ENCODE data around the gene KCNF1. TPM values are rescaled to one million over a fixed set of nuclear protein-coding genes. Genes with fewer than 3 reads are reported as not detected.
"Not testable (repeated sequence)": the region's sequence is repeated elsewhere in the genome, so short reads cannot be mapped to it uniquely, and the experiment has no call there.

Gene KCNF1
- total RNA-seq, 4 donors from 2014 or later = not detected

DNA sequence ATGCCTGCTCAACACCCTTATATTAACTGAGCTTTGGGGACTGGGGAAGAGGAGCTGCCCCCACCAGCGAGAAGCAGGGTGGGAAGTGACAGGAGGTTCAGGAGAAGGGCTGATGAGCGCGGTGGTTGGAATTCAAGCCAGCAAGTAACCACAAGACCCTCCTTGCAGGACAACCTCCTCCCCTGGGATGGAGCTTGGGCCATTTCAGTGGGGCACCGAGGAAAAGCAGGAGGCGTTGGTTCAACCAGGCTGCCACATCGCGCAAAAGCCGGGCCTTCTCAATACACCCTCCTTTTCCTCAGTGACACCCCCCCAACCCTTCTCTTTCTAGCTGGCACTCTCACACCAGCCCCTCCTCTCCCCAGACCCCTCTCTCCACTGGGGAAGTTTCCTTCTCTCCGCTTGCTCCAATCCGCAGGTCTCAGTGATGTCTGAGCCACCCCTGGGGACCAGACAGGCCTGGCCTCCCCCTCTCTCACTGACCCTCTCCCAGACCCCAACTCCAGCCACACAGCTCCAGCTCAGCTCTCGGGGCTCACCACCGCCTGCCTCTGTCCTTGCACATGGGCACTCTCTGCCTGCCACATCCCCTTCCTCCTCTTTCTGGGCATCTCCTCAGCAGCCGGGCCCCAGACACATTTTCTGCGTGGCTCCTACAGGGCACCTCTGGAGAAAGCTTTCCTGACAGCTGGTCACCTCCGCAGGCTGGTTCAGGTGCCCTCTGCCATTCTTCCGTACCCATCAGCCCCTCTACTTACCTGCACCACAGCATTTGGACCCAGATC is 44.5 kb downstream of the KCNF1 start:
- Histone ChIP-seq H3K36me3 (no peaks in the 10 kb centered on the region), H3K27ac (no peak overlapping the region), H3K9me3 (no peaks in the 10 kb centered on the region), H3K27me3 (peaks cover 6% of the 10 kb centered on the region), H3K4me1 (no peaks in the 10 kb centered on the region), H3K4me3 (no peak overlapping the region)
- TF ChIP-seq, protein P1, sequence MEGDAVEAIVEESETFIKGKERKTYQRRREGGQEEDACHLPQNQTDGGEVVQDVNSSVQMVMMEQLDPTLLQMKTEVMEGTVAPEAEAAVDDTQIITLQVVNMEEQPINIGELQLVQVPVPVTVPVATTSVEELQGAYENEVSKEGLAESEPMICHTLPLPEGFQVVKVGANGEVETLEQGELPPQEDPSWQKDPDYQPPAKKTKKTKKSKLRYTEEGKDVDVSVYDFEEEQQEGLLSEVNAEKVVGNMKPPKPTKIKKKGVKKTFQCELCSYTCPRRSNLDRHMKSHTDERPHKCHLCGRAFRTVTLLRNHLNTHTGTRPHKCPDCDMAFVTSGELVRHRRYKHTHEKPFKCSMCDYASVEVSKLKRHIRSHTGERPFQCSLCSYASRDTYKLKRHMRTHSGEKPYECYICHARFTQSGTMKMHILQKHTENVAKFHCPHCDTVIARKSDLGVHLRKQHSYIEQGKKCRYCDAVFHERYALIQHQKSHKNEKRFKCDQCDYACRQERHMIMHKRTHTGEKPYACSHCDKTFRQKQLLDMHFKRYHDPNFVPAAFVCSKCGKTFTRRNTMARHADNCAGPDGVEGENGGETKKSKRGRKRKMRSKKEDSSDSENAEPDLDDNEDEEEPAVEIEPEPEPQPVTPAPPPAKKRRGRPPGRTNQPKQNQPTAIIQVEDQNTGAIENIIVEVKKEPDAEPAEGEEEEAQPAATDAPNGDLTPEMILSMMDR (IDR thresholded peaks at IDR 0.05) = no peak
- TF ChIP-seq POLR2A (IDR thresholded peaks at IDR 0.05) (no peak), POLR2AphosphoS5 (IDR thresholded peaks at IDR 0.05) (no peak), EP300 (IDR thresholded peaks at IDR 0.05) (no peak)
- DNase-seq (ENCODE audit: low spot score in 2 of 2) = no peak
- 92% methylated on average over 16 of the region's 16 CpGs for WGBS

GRCh38 chr2:10957391-10957790 is 45.7 kb downstream of the KCNF1 start:
- no peaks in the 10 kb centered on the region for H3K36me3 ChIP-seq
- no peaks in the 10 kb centered on the region for H3K9me3 ChIP-seq
- peaks cover 9% of the 10 kb centered on the region for H3K27me3 ChIP-seq
- no peak for TF ChIP-seq EP300 (IDR thresholded peaks at IDR 0.05)
- TF ChIP-seq, protein P1 (IDR thresholded peaks at IDR 0.05) = no peak
- no peak for TF ChIP-seq POLR2A (IDR thresholded peaks at IDR 0.05)
- no peak for TF ChIP-seq POLR2AphosphoS5 (IDR thresholded peaks at IDR 0.05)
- no peak overlapping the region for H3K4me3 ChIP-seq
- WGBS = 60% methylated on average over 3 of the region's 3 CpGs
- no peak for DNase-seq (ENCODE audit: low spot score in 2 of 2)
- no peak overlapping the region for H3K27ac ChIP-seq
- H3K4me1 ChIP-seq = no peaks in the 10 kb centered on the region

GRCh38 chr2:10958452-10958851 is 46.7 kb downstream of the KCNF1 start:
- H3K9me3 ChIP-seq; H3K36me3 ChIP-seq; H3K27me3 ChIP-seq; H3K4me1 ChIP-seq; DNase-seq (ENCODE audit: low spot score in 2 of 2); H3K4me3 ChIP-seq; H3K27ac ChIP-seq: not testable (repeated sequence)
- WGBS = 29% methylated on average over 3 of the region's 3 CpGs

DNA sequence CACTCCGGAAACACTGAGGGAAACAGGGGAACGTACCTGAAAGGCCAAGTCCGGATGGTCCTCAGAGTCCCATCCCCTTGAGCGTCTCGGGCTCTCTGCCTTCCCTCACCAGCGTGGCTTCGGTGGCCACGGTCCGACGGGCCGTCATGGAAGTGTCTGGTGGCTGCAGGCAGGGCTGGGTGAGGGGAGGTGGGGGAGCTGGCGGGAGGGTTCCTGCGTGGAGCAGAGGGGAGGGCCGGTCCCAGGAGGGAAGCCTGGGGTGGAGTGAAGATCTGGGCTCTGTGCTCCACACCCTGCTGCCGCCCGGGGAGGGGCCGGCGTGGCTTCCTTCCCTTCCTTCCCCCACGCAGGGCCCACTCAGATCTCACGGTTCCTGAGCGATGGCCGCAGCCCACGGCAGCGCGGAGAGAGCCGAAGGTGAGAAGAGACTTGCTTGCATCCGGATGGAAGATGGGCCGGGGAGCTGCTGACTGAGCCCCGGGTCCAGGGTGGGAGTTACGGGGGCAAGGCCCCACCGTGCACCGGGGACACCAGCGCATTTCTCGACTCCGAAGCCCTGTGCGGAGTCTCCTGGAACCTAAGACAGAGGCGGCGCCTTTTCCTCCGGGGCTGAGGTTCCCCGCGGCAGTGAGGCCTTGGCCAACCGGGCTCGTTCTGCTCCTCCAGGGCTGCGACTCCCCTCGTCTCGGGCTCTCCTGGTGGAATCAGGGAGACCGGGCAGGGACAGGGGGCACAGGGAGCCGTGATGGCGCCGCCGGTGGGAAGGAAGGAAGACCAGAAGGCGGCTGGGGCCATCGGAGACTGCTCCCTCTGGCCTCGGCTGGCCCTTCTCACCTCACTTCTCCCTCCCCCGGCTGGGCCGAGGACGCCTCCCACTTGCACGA is 49.1 kb downstream of the KCNF1 start:
- no peak overlapping the region for H3K4me3 ChIP-seq
- 83% methylated on average over 52 of the region's 58 CpGs for WGBS
- no peaks in the 10 kb centered on the region for H3K36me3 ChIP-seq
- H3K4me1 ChIP-seq = no peaks in the 10 kb centered on the region
- TF ChIP-seq POLR2A (IDR thresholded peaks at IDR 0.05) (no peak), POLR2AphosphoS5 (IDR thresholded peaks at IDR 0.05) (no peak), EP300 (IDR thresholded peaks at IDR 0.05) (no peak)
- TF ChIP-seq, protein P1 (IDR thresholded peaks at IDR 0.05) = no peak
- H3K9me3 ChIP-seq = no peaks in the 10 kb centered on the region
- DNase-seq (ENCODE audit: low spot score in 2 of 2) = no peak
- H3K27ac ChIP-seq = no peak overlapping the region
- H3K27me3 ChIP-seq = peaks cover 9% of the 10 kb centered on the region

- Histone ChIP-seq H3K9me3 (no peaks in the 10 kb centered on the region), H3K4me1 (no peaks in the 10 kb centered on the region), H3K27ac (no peak overlapping the region), H3K4me3 (no peak overlapping the region), H3K27me3 (peaks cover 12% of the 10 kb centered on the region), H3K36me3 (no peaks in the 10 kb centered on the region)
- no peak for DNase-seq (ENCODE audit: low spot score in 2 of 2)
- TF ChIP-seq, protein P1 (IDR thresholded peaks at IDR 0.05) = no peak
- no peak for TF ChIP-seq POLR2A (IDR thresholded peaks at IDR 0.05)
- no peak for TF ChIP-seq EP300 (IDR thresholded peaks at IDR 0.05)
- TF ChIP-seq POLR2AphosphoS5 (IDR thresholded peaks at IDR 0.05) = no peak
- 91% methylated on average over 13 of the region's 13 CpGs for WGBS
Measured at GRCh38 chr2:10961490-10961875, 49.7 kb downstream of the KCNF1 start.
